HepG2 (cell line): ENCODE results near the gene LAMB4. TPM values are rescaled to one million over a fixed set of nuclear protein-coding genes. Genes with fewer than 3 reads are reported as not detected.

Source experiments
- ATAC-seq: fragments of 200-7000 bp; cut with Tn5 transposase; 3 replicates; pipeline ENCODE4 v1.9.1; 2020; ENCODE audit warnings: mild to moderate bottlenecking, moderate library complexity
- BruUV-seq: library from RNA; stranded (reverse); fragments of 400-500 nt; replicated peaks from 2 replicates; lab custom pipeline; 2021; lab: Mats Ljungman, UMichigan
- CTCF ChIA-PET: fragments of 300-600 bp; formaldehyde crosslinking; extraction: SDS; loops from one replicate; lab custom pipeline; 2021; ENCODE audit warnings: low total read pairs, inconsistent platforms, low intra/inter-chr PET ratio; lab: Yijun Ruan, JAX
- POLR2A ChIA-PET: fragments of 350-600 bp; sonication (Branson Sonifier 250); formaldehyde crosslinking; loops from one replicate; lab custom pipeline; 2020; ENCODE audit warnings: antibody characterized with exemption, inconsistent platforms; lab: Yijun Ruan, JAX
- DNase-seq: peaks from one replicate; pipeline ENCODE4 v3.0.0-alpha.2; 2015; ENCODE audit warnings: low spot score
- FAIRE-seq: peaks from 3 replicates; lab custom pipeline; 2011; peaks lifted over from hg19 to GRCh38; lab: Jason Lieb, UNC
- H2AFZ ChIP-seq: one replicate; pipeline ENCODE4 v1.6.1; 2011; ENCODE audit warnings: low read length, inconsistent platforms
- H3K27ac ChIP-seq: fragments of 300-600 bp; 3 replicates; pipeline ENCODE4 v1.8.0; 2011; ENCODE audit warnings: mixed run types, mild to moderate bottlenecking, mixed read lengths, low read length, inconsistent platforms; ENCODE audit not compliant: insufficient read depth; ENCODE audit errors: extremely low read length
- H3K27me3 ChIP-seq, 2 experiments: fragments of 200-600 bp in 1 of 2; 2 replicates in 1 of 2; 3 replicates in 1 of 2; pipeline versions ENCODE4 v1.6.0 to v1.8.0; 2011; ENCODE audit warnings: low read length in 2 of 2, mild to moderate bottlenecking in 2 of 2, moderate library complexity in 2 of 2, inconsistent platforms in 1 of 2; ENCODE audit not compliant: insufficient read depth in 2 of 2, control insufficient read depth in 1 of 2
- H3K36me3 ChIP-seq, 2 experiments: fragments of 200-600 bp in 1 of 2; replicated peaks in 1 of 2; 2 replicates in 1 of 2; 3 replicates in 1 of 2; pipeline versions ENCODE4 v1.5.1 to v1.8.0; 2011; ENCODE audit warnings: low read length in 2 of 2, inconsistent platforms in 1 of 2; ENCODE audit not compliant: insufficient read depth in 2 of 2, control insufficient read depth in 1 of 2
- H3K4me1 ChIP-seq: 2 replicates; pipeline ENCODE4 v1.5.1; 2012; ENCODE audit warnings: low read length, inconsistent platforms; ENCODE audit not compliant: insufficient read depth
- H3K4me2 ChIP-seq: 2 replicates; pipeline ENCODE4 v1.6.0; 2011; ENCODE audit warnings: low read depth, low read length, inconsistent platforms
- H3K4me3 ChIP-seq, 3 experiments: fragments of 200-600 bp in 1 of 3; sonication (generic), shearing (Covaris generic) in 1 of 3; replicated peaks in 1 of 3; 2 replicates each; pipeline ENCODE4 v1.5.1; 2011 to 2016; ENCODE audit warnings: low read length in 3 of 3, inconsistent platforms in 2 of 3, low read depth in 2 of 3, mild to moderate bottlenecking in 2 of 3, control low read depth in 1 of 3, mixed read lengths in 1 of 3; ENCODE audit not compliant: insufficient read depth in 1 of 3
- H3K79me2 ChIP-seq: one replicate; pipeline ENCODE4 v1.6.1; 2011; ENCODE audit warnings: low read length, inconsistent platforms; ENCODE audit not compliant: insufficient read depth
- H3K9ac ChIP-seq: 2 replicates; pipeline ENCODE4 v1.6.0; 2011; ENCODE audit warnings: mild to moderate bottlenecking, low read depth, low read length, inconsistent platforms; ENCODE audit not compliant: insufficient read depth
- H3K9me3 ChIP-seq: 2 replicates; pipeline ENCODE4 v1.5.1; 2012; ENCODE audit warnings: mild to moderate bottlenecking, low read length
- H4K20me1 ChIP-seq: 2 replicates; pipeline ENCODE4 v1.6.0; 2011; ENCODE audit warnings: inconsistent platforms, mild to moderate bottlenecking, low read length, moderate library complexity; ENCODE audit not compliant: insufficient read depth
- ATF1 ChIP-seq: IDR thresholded peaks from 2 replicates; pipeline ENCODE4 v1.6.1; 2016; ENCODE audit warnings: mild to moderate bottlenecking, control low read depth
- GLI4 ChIP-seq: sonication (generic); formaldehyde crosslinking; IDR thresholded peaks from 2 replicates; pipeline ENCODE4 v1.5.1; 2020; ENCODE audit warnings: missing genetic modification reagents, mild to moderate bottlenecking, moderate library complexity, borderline replicate concordance
- SMARCC2 ChIP-seq: fragments of 450-650 bp; IDR thresholded peaks from 2 replicates; pipeline ENCODE4 v1.6.1; 2017; ENCODE audit warnings: antibody characterized with exemption, mild to moderate bottlenecking
- ZNF34 ChIP-seq: sonication (generic); formaldehyde crosslinking; IDR thresholded peaks from 2 replicates; pipeline ENCODE4 v1.4.0; 2020; ENCODE audit warnings: mild to moderate bottlenecking, missing genetic modification reagents, borderline replicate concordance
- WGBS: methylation state at CpG from one replicate; pipeline ENCODE4 v1.1.6; 2017; ENCODE audit warnings: low lambda C conversion rate; 5-methylcytosine and 5-hydroxymethylcytosine counted together
- in situ Hi-C: cut with HindIII; loops from 2 replicates; pipeline ENCODE4 v1.10.0; 2017; ENCODE audit warnings: low pct_unique_long_range_greater_than_20kb; ENCODE audit not compliant: extremely low pct_ligation_motif_present
- intact Hi-C: fragments of 100-400 bp; cut with micrococcal nuclease; formaldehyde crosslinking; loops from one replicate; pipeline ENCODE4 v1.10.0; 2022; ENCODE audit not compliant: unreplicated experiment
- polyA plus RNA-seq, 8 experiments: library from polyadenylated mRNA; depleted of rRNA in 3 of 8; stranded (reverse) in 7 of 8; unstranded in 1 of 8; fragments of >200 nt; fragmentation: Illumina TruSeq in 4 of 8; extraction: Trizol in 4 of 8; gene quantifications; 2 replicates each; pipeline versions ENCODE4 v1.2.1 to v1.2.3, GENCODE V29; 2011 to 2016; ENCODE audit warnings: low read depth in 4 of 8, missing spikeins in 1 of 8, mixed read lengths in 1 of 8; ENCODE audit not compliant: insufficient read depth in 1 of 8
- total RNA-seq, 5 experiments: library from RNA; depleted of rRNA; stranded (reverse); fragments of >200 nt; fragmentation: Illumina TruSeq; extraction: Trizol; gene quantifications; 2 replicates each; pipeline ENCODE4 v1.2.3, GENCODE V29; 2016; ENCODE audit warnings: low read depth in 1 of 5
- TF ChIP-seq, protein P1 (sequence below): sonication (generic); formaldehyde crosslinking; IDR thresholded peaks from 2 replicates; pipeline ENCODE4 v1.4.0; 2020; ENCODE audit warnings: missing genetic modification reagents
- TF ChIP-seq, protein P2 (sequence below), 2 experiments: sonication (generic) in 1 of 2; formaldehyde crosslinking in 1 of 2; IDR thresholded peaks; 2 replicates each; pipeline versions ENCODE4 v1.4.0 to v1.6.1; 2016 to 2020; ENCODE audit warnings: borderline replicate concordance in 1 of 2, low read depth in 1 of 2, mild to moderate bottlenecking in 1 of 2, missing genetic modification reagents in 1 of 2
- TF ChIP-seq, protein P3 (sequence below): sonication (generic); formaldehyde crosslinking; IDR thresholded peaks from 2 replicates; pipeline ENCODE4 v1.8.0; 2022; ENCODE audit warnings: mild to moderate bottlenecking, missing genetic modification reagents
- TF ChIP-seq, protein P4 (sequence below): sonication (generic); formaldehyde crosslinking; IDR thresholded peaks from 2 replicates; pipeline ENCODE4 v1.4.0; 2020; ENCODE audit warnings: mild to moderate bottlenecking, missing genetic modification reagents

Gene LAMB4
- total and polyA plus RNA-seq, 2 of the 13 experiments (the other 11 are each of a cell fraction or from before 2014, with no cell fraction given), result 0.05 TPM; not detected in 1

DNA sequence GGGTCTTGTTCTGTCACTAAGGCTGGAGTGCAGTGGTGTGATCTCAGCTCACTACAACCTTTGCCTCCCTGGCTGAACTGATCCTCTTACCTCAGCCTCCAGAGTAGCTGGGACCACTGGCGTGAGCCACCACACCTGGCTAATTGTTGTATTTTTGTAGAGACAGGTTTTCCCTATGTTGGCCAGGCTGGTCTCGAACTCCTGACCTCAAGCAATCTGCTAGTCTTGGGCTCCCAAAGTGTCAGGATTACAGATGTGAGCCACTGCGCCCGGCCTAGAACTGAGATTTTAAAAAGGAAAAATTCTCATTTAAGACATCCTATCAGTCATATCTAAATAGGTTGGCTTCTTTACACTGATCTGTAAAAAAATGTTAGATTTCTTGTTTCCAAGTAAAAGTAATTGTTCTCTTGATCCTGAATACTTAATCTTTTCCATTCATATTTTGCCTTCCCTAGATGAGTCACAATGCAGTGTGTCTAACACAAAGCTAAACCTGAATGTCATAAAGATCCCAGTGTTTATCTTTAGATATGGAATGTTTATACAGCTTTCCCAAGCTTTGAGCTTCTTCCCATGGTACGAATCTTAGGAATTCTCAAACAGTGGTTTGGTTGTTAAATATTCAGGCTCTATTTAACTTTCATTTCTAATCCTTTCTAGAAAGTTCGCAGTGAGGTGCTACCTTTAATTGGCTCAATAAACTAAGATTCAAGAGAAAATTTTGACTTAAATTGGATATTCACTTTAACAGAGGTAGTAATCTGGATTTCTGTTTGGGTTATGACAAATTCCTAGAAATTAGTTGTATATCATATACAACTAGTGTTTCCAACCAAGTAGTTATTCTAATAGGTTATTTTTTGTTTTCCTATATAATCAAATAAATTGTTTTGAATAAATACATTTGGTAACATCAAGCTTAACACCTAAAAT lies 115.1 kb downstream of the LAMB4 start (continued):
- TF ChIP-seq, protein P1, sequence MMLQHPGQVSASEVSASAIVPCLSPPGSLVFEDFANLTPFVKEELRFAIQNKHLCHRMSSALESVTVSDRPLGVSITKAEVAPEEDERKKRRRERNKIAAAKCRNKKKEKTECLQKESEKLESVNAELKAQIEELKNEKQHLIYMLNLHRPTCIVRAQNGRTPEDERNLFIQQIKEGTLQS, result peak; percentile 71
- TF ChIP-seq, protein P2, sequence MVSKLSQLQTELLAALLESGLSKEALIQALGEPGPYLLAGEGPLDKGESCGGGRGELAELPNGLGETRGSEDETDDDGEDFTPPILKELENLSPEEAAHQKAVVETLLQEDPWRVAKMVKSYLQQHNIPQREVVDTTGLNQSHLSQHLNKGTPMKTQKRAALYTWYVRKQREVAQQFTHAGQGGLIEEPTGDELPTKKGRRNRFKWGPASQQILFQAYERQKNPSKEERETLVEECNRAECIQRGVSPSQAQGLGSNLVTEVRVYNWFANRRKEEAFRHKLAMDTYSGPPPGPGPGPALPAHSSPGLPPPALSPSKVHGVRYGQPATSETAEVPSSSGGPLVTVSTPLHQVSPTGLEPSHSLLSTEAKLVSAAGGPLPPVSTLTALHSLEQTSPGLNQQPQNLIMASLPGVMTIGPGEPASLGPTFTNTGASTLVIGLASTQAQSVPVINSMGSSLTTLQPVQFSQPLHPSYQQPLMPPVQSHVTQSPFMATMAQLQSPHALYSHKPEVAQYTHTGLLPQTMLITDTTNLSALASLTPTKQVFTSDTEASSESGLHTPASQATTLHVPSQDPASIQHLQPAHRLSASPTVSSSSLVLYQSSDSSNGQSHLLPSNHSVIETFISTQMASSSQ (IDR thresholded peaks at IDR 0.05; ENCODE audit: low read depth), result peak; percentile 61
- TF ChIP-seq, protein P2 (CRISPR knock-in tag; IDR thresholded peaks at IDR 0.05; ENCODE audit: borderline replicate concordance), result peak; percentile 73; the same call in 1 of the 2 replicates
- no peak for TF ChIP-seq ZNF34 (CRISPR knock-in tag)

DNA sequence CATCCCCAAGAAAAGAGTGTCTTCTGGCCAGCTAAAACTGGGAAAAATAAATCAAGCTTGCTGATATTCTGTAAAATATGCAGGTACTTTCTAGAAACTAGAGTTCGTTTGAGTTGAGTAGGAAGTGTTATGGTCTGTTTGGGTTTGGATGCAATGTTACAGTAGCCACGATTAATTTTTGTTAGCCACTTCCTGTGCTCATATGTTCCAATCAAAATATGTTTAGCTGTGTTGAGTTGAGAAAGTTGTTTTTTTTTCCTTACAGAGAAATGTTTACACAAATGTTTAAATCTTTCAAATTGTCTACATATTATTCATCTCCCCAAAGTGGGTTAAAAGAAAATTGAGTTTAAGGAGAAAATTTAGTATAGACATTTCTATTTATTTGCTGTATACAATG lies 115.9 kb downstream of the LAMB4 start:
- H3K27ac ChIP-seq, result peak overlapping the region; percentile 55
- H3K27me3 ChIP-seq, result peaks cover 0 to 3% of the 10 kb centered on the region in 2 experiments; a peak in 2 of 5 replicates
- no peak for DNase-seq
- no peak overlapping the region for H3K4me3 ChIP-seq
- intact Hi-C loops, result loop anchor here (10.0 kb wide), 1 partner anchor 269 kb away; the partner anchor contains the start of gene CBLL1
- no peak for ATAC-seq
- H4K20me1 ChIP-seq, result no peaks in the 10 kb centered on the region
- in situ Hi-C loops, result no loop called here
- H2AFZ ChIP-seq, result no peak overlapping the region
- CTCF ChIA-PET, result no interaction called here
- H3K36me3 ChIP-seq, result no peaks in the 10 kb centered on the region
- WGBS, result 88% methylated on average over 2 of the region's 2 CpGs
- H3K4me2 ChIP-seq, result peak overlapping the region; percentile 46; the same call in 1 of the 2 replicates
- H3K4me1 ChIP-seq, result peaks cover 93% of the 10 kb centered on the region
- no TSS peak for BruUV-seq
- H3K9me3 ChIP-seq, result no peaks in the 10 kb centered on the region
- POLR2A ChIA-PET, result interaction anchor here (4.1 kb wide), 1 partner anchor 10 kb away, joined by 49 read pairs; the partner anchor contains the start of gene LAMB1
- no peak overlapping the region for H3K9ac ChIP-seq
- no peaks in the 10 kb centered on the region for H3K79me2 ChIP-seq
- FAIRE-seq, result no peak
- TF ChIP-seq, protein P3, sequence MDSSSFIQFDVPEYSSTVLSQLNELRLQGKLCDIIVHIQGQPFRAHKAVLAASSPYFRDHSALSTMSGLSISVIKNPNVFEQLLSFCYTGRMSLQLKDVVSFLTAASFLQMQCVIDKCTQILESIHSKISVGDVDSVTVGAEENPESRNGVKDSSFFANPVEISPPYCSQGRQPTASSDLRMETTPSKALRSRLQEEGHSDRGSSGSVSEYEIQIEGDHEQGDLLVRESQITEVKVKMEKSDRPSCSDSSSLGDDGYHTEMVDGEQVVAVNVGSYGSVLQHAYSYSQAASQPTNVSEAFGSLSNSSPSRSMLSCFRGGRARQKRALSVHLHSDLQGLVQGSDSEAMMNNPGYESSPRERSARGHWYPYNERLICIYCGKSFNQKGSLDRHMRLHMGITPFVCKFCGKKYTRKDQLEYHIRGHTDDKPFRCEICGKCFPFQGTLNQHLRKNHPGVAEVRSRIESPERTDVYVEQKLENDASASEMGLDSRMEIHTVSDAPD (CRISPR knock-in tag), result no peak
- no peak for TF ChIP-seq GLI4 (CRISPR knock-in tag)
- TF ChIP-seq SMARCC2, result no peak
- TF ChIP-seq ATF1 (CRISPR knock-in tag), result no peak
- TF ChIP-seq, protein P4, sequence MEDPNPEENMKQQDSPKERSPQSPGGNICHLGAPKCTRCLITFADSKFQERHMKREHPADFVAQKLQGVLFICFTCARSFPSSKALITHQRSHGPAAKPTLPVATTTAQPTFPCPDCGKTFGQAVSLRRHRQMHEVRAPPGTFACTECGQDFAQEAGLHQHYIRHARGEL, result no peak
